Measurements from ENCODE around the gene TAF12. TPM values are rescaled to one million over a fixed set of nuclear protein-coding genes. Genes with fewer than 3 reads are reported as not detected.
"Not testable (repeated sequence)": the region's sequence is repeated elsewhere in the genome, so short reads cannot be mapped to it uniquely, and the experiment has no call there.

Gene TAF12
- total RNA-seq, 1 donor from 2014 or later, result 17.1 TPM

- ATAC-seq (ENCODE audit: low read depth) (peak; percentile 65), DNase-seq (peak; percentile 72)
- peaks cover 35% of the 10 kb centered on the region for H3K4me1 Mint-ChIP-seq
- CTCF ChIA-PET, result interaction anchor here (0.7 to 1.6 kb wide), 4 partner anchors 68 to 229 kb away, joined by 3 to 4 read pairs (median 4); partner anchors contain the start of gene YTHDF2
- POLR2A ChIA-PET, result interaction anchor here (0.5 to 4.3 kb wide), 81 partner anchors 8 to 1636 kb away, joined by 3 to 287 read pairs (median 5); partner anchors contain the start of genes ATP5IF1, EPB41, EYA3 and GMEB1
- peak within 1 kb of the TSS; percentile 91 for H3K4me3 Mint-ChIP-seq
- no peak for TF ChIP-seq CTCF (IDR thresholded peaks at IDR 0.05)
- H3K27me3 Mint-ChIP-seq, result no peaks in the 10 kb centered on the region
- H3K36me3 Mint-ChIP-seq (ENCODE audit: low read depth), result peaks cover 7% of the 10 kb centered on the region
- H3K9me3 Mint-ChIP-seq, result no peaks in the 10 kb centered on the region
- intact Hi-C loops (cut with micrococcal nuclease), result loop anchor here (1.0 to 2.0 kb wide), 6 partner anchors 20 to 533 kb away; partner anchors contain the start of genes GMEB1, MED18, SRSF4 and TRNAU1AP
- H3K27ac Mint-ChIP-seq, result peak within 1 kb of the TSS; percentile 100
Observed at GRCh38 chr1:28648474-28649198, 5.8 kb upstream of the TAF12 start, which contains the start of gene RNU11. Gene RNU11, plus strand, starts transcription at chr1:28648600.

GRCh38 chr1:28648008-28648473, 5.2 kb upstream of the TAF12 start:
- ChIA-PET CTCF (interaction anchor here (0.7 to 1.6 kb wide), 4 partner anchors 67 to 229 kb away, joined by 3 to 4 read pairs (median 4); partner anchors contain the start of gene YTHDF2), POLR2A (interaction anchor here (0.5 to 4.3 kb wide), 71 partner anchors 9 to 1394 kb away, joined by 3 to 287 read pairs (median 5); partner anchors contain the start of genes ATP5IF1, EPB41, EYA3 and GMEB1)
- Mint-ChIP-seq H3K9me3 (no peaks in the 10 kb centered on the region), H3K4me1 (peaks cover 39% of the 10 kb centered on the region), H3K27me3 (no peaks in the 10 kb centered on the region), H3K4me3 (peak overlapping the region; percentile 91), H3K36me3 (ENCODE audit: low read depth) (peaks cover 12% of the 10 kb centered on the region), H3K27ac (peak overlapping the region; percentile 100)
- TF ChIP-seq CTCF (IDR thresholded peaks at IDR 0.05), result no peak
- DNase-seq (peak; percentile 74), ATAC-seq (ENCODE audit: low read depth) (peak; percentile 67)
- intact Hi-C loops (cut with micrococcal nuclease), result loop anchor here (1.0 to 2.0 kb wide), 6 partner anchors 20 to 533 kb away; partner anchors contain the start of genes GMEB1, MED18, SRSF4 and TRNAU1AP

DNA sequence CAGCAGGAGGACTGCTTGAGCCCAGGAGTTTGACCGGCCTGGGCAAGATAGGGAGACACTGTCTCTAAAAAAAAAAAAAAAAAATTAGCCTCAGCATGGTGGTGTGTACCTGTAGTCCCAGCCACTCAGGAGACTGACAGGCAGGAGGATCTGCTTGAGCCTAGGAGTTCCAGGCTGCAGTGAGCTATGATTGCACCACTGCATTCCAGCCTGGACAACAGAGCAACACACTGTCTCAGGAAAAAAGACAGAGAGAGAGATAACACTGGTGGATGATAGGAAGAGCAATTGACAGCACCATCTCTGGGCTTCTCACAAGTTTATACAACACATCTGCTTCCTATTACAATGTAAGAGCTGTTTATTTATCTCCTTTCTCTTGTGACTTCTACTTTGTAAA, 3.2 kb upstream of the TAF12 start:
- H3K27me3 Mint-ChIP-seq, result no peaks in the 10 kb centered on the region
- ATAC-seq (ENCODE audit: low read depth) (no peak), DNase-seq (no peak)
- TF ChIP-seq CTCF (IDR thresholded peaks at IDR 0.05), result no peak
- ChIA-PET POLR2A (interaction anchor here (0.6 to 4.3 kb wide), 4 partner anchors 10 to 90 kb away, joined by 3 to 287 read pairs (median 69); partner anchors contain the start of genes GMEB1 and YTHDF2), CTCF (no interaction called here)
- peaks cover 20% of the 10 kb centered on the region for H3K36me3 Mint-ChIP-seq (ENCODE audit: low read depth)
- H3K9me3 Mint-ChIP-seq, result no peaks in the 10 kb centered on the region
- H3K4me3 Mint-ChIP-seq, result no peak overlapping the region
- intact Hi-C loops (cut with micrococcal nuclease), result no loop called here
- peak overlapping the region; percentile 69 for H3K27ac Mint-ChIP-seq
- peaks cover 56% of the 10 kb centered on the region for H3K4me1 Mint-ChIP-seq

GRCh38 chr1:28645406-28645805, 2.5 kb upstream of the TAF12 start:
- intact Hi-C loops (cut with micrococcal nuclease); H3K27me3 Mint-ChIP-seq; ATAC-seq (ENCODE audit: low read depth); H3K4me3 Mint-ChIP-seq; DNase-seq; H3K27ac Mint-ChIP-seq; CTCF ChIA-PET; H3K9me3 Mint-ChIP-seq: not testable (repeated sequence)
- POLR2A ChIA-PET, result interaction anchor here (4.3 to 5.6 kb wide), 2 partner anchors 24 to 90 kb away, joined by 132 to 154 read pairs; partner anchors contain the start of genes GMEB1 and YTHDF2
- H3K36me3 Mint-ChIP-seq (ENCODE audit: low read depth), result peaks cover 20% of the 10 kb centered on the region
- peaks cover 60% of the 10 kb centered on the region for H3K4me1 Mint-ChIP-seq

DNA sequence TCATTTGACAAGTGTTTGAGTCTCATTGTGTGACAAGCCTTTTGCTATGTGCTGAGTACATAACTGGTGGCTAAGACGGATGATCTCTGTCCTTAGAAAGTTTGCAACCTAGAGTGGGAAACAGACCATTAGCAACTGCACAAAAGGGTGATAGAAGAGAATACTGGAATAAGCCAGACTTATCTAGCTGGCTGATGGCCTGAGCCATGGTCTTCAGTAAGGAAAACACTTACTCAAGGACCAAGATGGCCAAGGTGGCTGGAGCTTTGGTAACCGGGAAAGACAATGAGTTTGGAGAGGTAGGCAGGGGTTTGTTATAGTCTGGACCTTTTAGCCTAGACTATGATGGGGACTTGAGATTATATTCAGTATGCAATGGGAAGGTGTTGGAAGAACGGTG, 1.6 kb upstream of the TAF12 start:
- intact Hi-C loops (cut with micrococcal nuclease), result loop anchor here (5.0 kb wide), 1 partner anchor 397 kb away; no protein-coding TSS in a partner anchor
- peaks cover 20% of the 10 kb centered on the region for H3K36me3 Mint-ChIP-seq (ENCODE audit: low read depth)
- ChIA-PET POLR2A (interaction anchor here (0.7 to 5.6 kb wide), 12 partner anchors 9 to 537 kb away, joined by 3 to 154 read pairs (median 22); partner anchors contain the start of genes GMEB1, MED18, RCC1 and SRSF4), CTCF (no interaction called here)
- ATAC-seq (ENCODE audit: low read depth) (no peak), DNase-seq (no peak)
- no peak for TF ChIP-seq CTCF (IDR thresholded peaks at IDR 0.05)
- peak overlapping the region; percentile 96 for H3K4me3 Mint-ChIP-seq
- peak overlapping the region; percentile 97 for H3K27ac Mint-ChIP-seq
- H3K9me3 Mint-ChIP-seq, result no peaks in the 10 kb centered on the region
- H3K27me3 Mint-ChIP-seq, result no peaks in the 10 kb centered on the region
- peaks cover 61% of the 10 kb centered on the region for H3K4me1 Mint-ChIP-seq

Data from activated B cell treated with CpG ODN at 0.5 μM for 24 hours (primary cell).